H9 (cell line): Measurements from ENCODE around the gene CMTM4. TPM values are rescaled to one million over a fixed set of nuclear protein-coding genes. Genes with fewer than 3 reads are reported as not detected.

Experiments used
- DNase-seq: peaks from one replicate; pipeline ENCODE4 v3.0.0-alpha.2; 2017
- H2AFZ ChIP-seq: one replicate; pipeline ENCODE4 v1.6.1; 2013; ENCODE audit warnings: mild to moderate bottlenecking, low read length, control low read depth, moderate library complexity
- H2AK5ac ChIP-seq: 2 replicates; pipeline ENCODE4 v1.6.1; 2013; ENCODE audit warnings: low read length, control low read depth, mixed read lengths; ENCODE audit not compliant: insufficient read length
- H2BK120ac ChIP-seq: one replicate; pipeline ENCODE4 v1.6.1; 2013; ENCODE audit warnings: low read depth, mild to moderate bottlenecking, low read length, control low read depth, inconsistent platforms; ENCODE audit not compliant: poor library complexity, severe bottlenecking
- H2BK12ac ChIP-seq: 2 replicates; pipeline ENCODE4 v1.6.1; 2013; ENCODE audit warnings: low read length, control low read depth, mixed read lengths, low read depth; ENCODE audit not compliant: insufficient read length
- H2BK15ac ChIP-seq: 2 replicates; pipeline ENCODE4 v1.6.1; 2013; ENCODE audit warnings: low read depth, low read length, control low read depth
- H2BK20ac ChIP-seq: one replicate; pipeline ENCODE4 v1.6.1; 2013; ENCODE audit warnings: low read depth, mild to moderate bottlenecking, low read length, control low read depth, inconsistent platforms; ENCODE audit not compliant: poor library complexity, severe bottlenecking
- H2BK5ac ChIP-seq: 2 replicates; pipeline ENCODE4 v1.6.1; 2013; ENCODE audit warnings: low read length, control low read depth, mixed read lengths; ENCODE audit not compliant: insufficient read length
- H3K14ac ChIP-seq: 2 replicates; pipeline ENCODE4 v1.6.1; 2013; ENCODE audit warnings: low read length, control low read depth; ENCODE audit not compliant: insufficient read depth
- H3K18ac ChIP-seq: 2 replicates; pipeline ENCODE4 v1.6.1; 2013; ENCODE audit warnings: low read depth, mild to moderate bottlenecking, mixed read lengths, low read length, control low read depth; ENCODE audit not compliant: insufficient read length
- H3K23ac ChIP-seq: 2 replicates; pipeline ENCODE4 v1.6.1; 2013; ENCODE audit warnings: low read length, control low read depth, mixed read lengths, low read depth; ENCODE audit not compliant: insufficient read length
- H3K23me2 ChIP-seq: 2 replicates; pipeline ENCODE4 v1.6.1; 2013; ENCODE audit warnings: low read depth, mild to moderate bottlenecking, mixed read lengths, low read length, control low read depth; ENCODE audit not compliant: insufficient read length, poor library complexity, severe bottlenecking
- H3K27ac ChIP-seq: 2 replicates; pipeline ENCODE4 v1.5.1; 2013; ENCODE audit warnings: low read length, control low read depth, mixed read lengths, low read depth; ENCODE audit not compliant: insufficient read length
- H3K27me3 ChIP-seq: 2 replicates; pipeline ENCODE4 v1.6.1; 2013; ENCODE audit warnings: low read length, control low read depth, inconsistent platforms; ENCODE audit not compliant: insufficient read depth
- H3K4ac ChIP-seq: 2 replicates; pipeline ENCODE4 v1.6.1; 2013; ENCODE audit warnings: low read depth, mild to moderate bottlenecking, control low read depth, inconsistent platforms, low read length, moderate library complexity
- H3K4me1 ChIP-seq: 2 replicates; pipeline ENCODE4 v1.6.1; 2013; ENCODE audit warnings: low read length, control low read depth, inconsistent platforms; ENCODE audit not compliant: insufficient read depth
- H3K4me2 ChIP-seq: 2 replicates; pipeline ENCODE4 v1.6.1; 2013; ENCODE audit warnings: low read length, control low read depth, mixed read lengths; ENCODE audit not compliant: insufficient read length, insufficient read depth
- H3K56ac ChIP-seq: 2 replicates; pipeline ENCODE4 v1.6.1; 2013; ENCODE audit warnings: low read depth, mild to moderate bottlenecking, mixed read lengths, low read length, control low read depth; ENCODE audit not compliant: insufficient read length
- H3K79me1 ChIP-seq: 2 replicates; pipeline ENCODE4 v1.6.1; 2013; ENCODE audit warnings: low read depth, mild to moderate bottlenecking, moderate library complexity, low read length, control low read depth, inconsistent platforms; ENCODE audit not compliant: insufficient read depth, poor library complexity, severe bottlenecking
- H3K79me2 ChIP-seq: 2 replicates; pipeline ENCODE4 v1.6.1; 2013; ENCODE audit warnings: low read length, control low read depth, inconsistent platforms; ENCODE audit not compliant: insufficient read depth
- H3K9ac ChIP-seq: 2 replicates; pipeline ENCODE4 v1.6.1; 2013; ENCODE audit warnings: low read length, control low read depth, mixed read lengths; ENCODE audit not compliant: insufficient read length; ENCODE audit errors: extremely low read depth
- H3K9me3 ChIP-seq: one replicate; pipeline ENCODE4 v1.6.1; 2013; ENCODE audit warnings: low read depth, low read length, inconsistent platforms; ENCODE audit not compliant: control insufficient read depth
- H3T11ph ChIP-seq: one replicate; pipeline ENCODE4 v1.6.1; 2013; ENCODE audit warnings: mild to moderate bottlenecking, low read length, control low read depth, inconsistent platforms
- H4K20me1 ChIP-seq: one replicate; pipeline ENCODE4 v1.6.1; 2013; ENCODE audit not compliant: control insufficient read depth, insufficient read length, insufficient read depth
- H4K5ac ChIP-seq: 2 replicates; pipeline ENCODE4 v1.6.1; 2013; ENCODE audit warnings: low read depth, mild to moderate bottlenecking, mixed read lengths, low read length, control low read depth; ENCODE audit not compliant: insufficient read length
- H4K8ac ChIP-seq: replicated peaks from 2 replicates; pipeline ENCODE4 v1.6.1; 2013; ENCODE audit warnings: low read length, control low read depth, mixed read lengths, low read depth; ENCODE audit not compliant: insufficient read length
- H4K91ac ChIP-seq: 2 replicates; pipeline ENCODE4 v1.6.1; 2013; ENCODE audit warnings: low read depth, mild to moderate bottlenecking, moderate library complexity, mixed read lengths, low read length, control low read depth; ENCODE audit not compliant: insufficient read length
- H3K27ac Mint-ChIP-seq, 3 experiments: 2 replicates in 2 of 3; 3 replicates in 1 of 3; pipeline ENCODE4 v1.8.0; 2020 to 2021; ENCODE audit warnings: mixed read lengths in 3 of 3, mild to moderate bottlenecking in 1 of 3, moderate library complexity in 1 of 3
- H3K27me3 Mint-ChIP-seq: 2 replicates; pipeline ENCODE4 v1.8.0; 2021; ENCODE audit warnings: low read depth, mild to moderate bottlenecking, moderate library complexity, mixed read lengths
- H3K36me3 Mint-ChIP-seq, 3 experiments: 2 replicates in 2 of 3; 3 replicates in 1 of 3; pipeline ENCODE4 v1.8.0; 2020 to 2021; ENCODE audit warnings: low read depth in 3 of 3, mixed read lengths in 3 of 3; ENCODE audit not compliant: insufficient read depth in 1 of 3
- H3K4me1 Mint-ChIP-seq, 2 experiments: 2 replicates each; pipeline ENCODE4 v1.8.0; 2020; ENCODE audit warnings: mixed read lengths in 2 of 2
- H3K4me3 Mint-ChIP-seq, 2 experiments: 2 replicates in 1 of 2; 3 replicates in 1 of 2; pipeline ENCODE4 v1.8.0; 2020 to 2021; ENCODE audit warnings: mild to moderate bottlenecking in 2 of 2, mixed read lengths in 2 of 2, moderate library complexity in 1 of 2
- H3K9me3 Mint-ChIP-seq, 2 experiments: 2 replicates in 1 of 2; 3 replicates in 1 of 2; pipeline ENCODE4 v1.8.0; 2020; ENCODE audit warnings: mild to moderate bottlenecking in 2 of 2, mixed read lengths in 2 of 2, moderate library complexity in 1 of 2
- WGBS: extraction: QIAGEN DNeasy Blood & Tissue Kit; methylation state at CpG from one replicate; pipeline ENCODE4 v1.1.7; 2013; ENCODE audit warnings: missing lambda C conversion rate, low lambda C conversion rate, mixed read lengths; ENCODE audit not compliant: insufficient read length; ENCODE audit errors: extremely low coverage; 5-methylcytosine and 5-hydroxymethylcytosine counted together
- total RNA-seq: library from RNA; stranded (reverse); gene quantifications from 2 replicates; pipeline ENCODE4 v1.2.1, GENCODE V29; 2021
- TF ChIP-seq, protein P1 (sequence below): fragments of 200-600 bp; sonication (generic); conservative IDR thresholded peaks from 3 replicates; pipeline ENCODE4 v1.8.0; 2021; ENCODE audit warnings: antibody characterized with exemption, mild to moderate bottlenecking

CMTM4 gene
- total RNA-seq, 1 experiment from 2014 or later: 40.5 TPM

- Histone ChIP-seq H3K18ac (no peak overlapping the region), H3K23ac (no peak overlapping the region), H3K56ac (no peak overlapping the region), H4K91ac (no peak overlapping the region), H3K27ac (no peak overlapping the region), H2BK120ac (no peak overlapping the region), H2BK20ac (no peak overlapping the region), H3K9ac (no peak overlapping the region), H4K5ac (no peak overlapping the region), H2AK5ac (no peak overlapping the region), H3T11ph (no peak overlapping the region), H2BK12ac (no peak overlapping the region), H3K23me2 (no peaks in the 10 kb centered on the region), H3K14ac (no peak overlapping the region), H3K79me2 (peaks cover 5% of the 10 kb centered on the region; the same call in 1 of the 2 replicates), H4K20me1 (no peaks in the 10 kb centered on the region), H3K4ac (no peak overlapping the region), H3K4me2 (no peak overlapping the region), H3K79me1 (peaks cover 11% of the 10 kb centered on the region), H3K27me3 (no peaks in the 10 kb centered on the region), H2AFZ (no peak overlapping the region), H2BK15ac (no peak overlapping the region), H4K8ac (no peak overlapping the region), H3K4me1 (no peaks in the 10 kb centered on the region), H2BK5ac (no peak overlapping the region), H3K9me3 (no peaks in the 10 kb centered on the region)
- H3K36me3 Mint-ChIP-seq: peaks cover 62 to 86% (median 86%) of the 10 kb centered on the region in 3 experiments
- no peak overlapping the region for H3K4me3 Mint-ChIP-seq
- H3K9me3 Mint-ChIP-seq: no peaks in the 10 kb centered on the region
- TF ChIP-seq, protein P1, sequence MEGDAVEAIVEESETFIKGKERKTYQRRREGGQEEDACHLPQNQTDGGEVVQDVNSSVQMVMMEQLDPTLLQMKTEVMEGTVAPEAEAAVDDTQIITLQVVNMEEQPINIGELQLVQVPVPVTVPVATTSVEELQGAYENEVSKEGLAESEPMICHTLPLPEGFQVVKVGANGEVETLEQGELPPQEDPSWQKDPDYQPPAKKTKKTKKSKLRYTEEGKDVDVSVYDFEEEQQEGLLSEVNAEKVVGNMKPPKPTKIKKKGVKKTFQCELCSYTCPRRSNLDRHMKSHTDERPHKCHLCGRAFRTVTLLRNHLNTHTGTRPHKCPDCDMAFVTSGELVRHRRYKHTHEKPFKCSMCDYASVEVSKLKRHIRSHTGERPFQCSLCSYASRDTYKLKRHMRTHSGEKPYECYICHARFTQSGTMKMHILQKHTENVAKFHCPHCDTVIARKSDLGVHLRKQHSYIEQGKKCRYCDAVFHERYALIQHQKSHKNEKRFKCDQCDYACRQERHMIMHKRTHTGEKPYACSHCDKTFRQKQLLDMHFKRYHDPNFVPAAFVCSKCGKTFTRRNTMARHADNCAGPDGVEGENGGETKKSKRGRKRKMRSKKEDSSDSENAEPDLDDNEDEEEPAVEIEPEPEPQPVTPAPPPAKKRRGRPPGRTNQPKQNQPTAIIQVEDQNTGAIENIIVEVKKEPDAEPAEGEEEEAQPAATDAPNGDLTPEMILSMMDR: no peak
- no CpG with 5 or more reads among the region's 4 CpGs for WGBS
- no peaks in the 10 kb centered on the region for H3K27me3 Mint-ChIP-seq
- DNase-seq: no peak
- peak overlapping the region in 2 of 3 experiments; percentile 29 to 73; a peak in 5 of 7 replicates for H3K27ac Mint-ChIP-seq
- H3K4me1 Mint-ChIP-seq: peaks cover 22 to 24% of the 10 kb centered on the region in 2 experiments
These were observed 39.3 kb upstream of the CMTM4 start for GRCh38 chr16:66735891-66736290.
